ENCODE data around the gene OR2W3.

Gene OR2W3

GRCh38 chr1:247905910-247906503, 10.6 kb downstream of the OR2W3 start:
- no peak overlapping the region for H3K4me2 ChIP-seq

GRCh38 chr1:247906504-247907047, 11.2 kb downstream of the OR2W3 start:
- no peaks in the 10 kb centered on the region for H3K79me2 ChIP-seq (ENCODE audit: insufficient read depth, low read depth)
- no peak overlapping the region for H3K9ac ChIP-seq
- no peaks in the 10 kb centered on the region for H3K36me3 ChIP-seq (ENCODE audit: insufficient read depth)
- TF ChIP-seq CTCF (conservative IDR thresholded peaks at IDR 0.05; ENCODE audit: low read depth, low read length), result no peak
- H3K27me3 ChIP-seq (ENCODE audit: insufficient read depth, low read depth), result no peaks in the 10 kb centered on the region
- H3K27ac ChIP-seq, result no peak overlapping the region
- no peak overlapping the region for H3K4me3 ChIP-seq (IDR thresholded peaks at IDR 0.05; ENCODE audit: insufficient read depth, low read depth, low read length)
- H3K4me1 ChIP-seq (ENCODE audit: low read depth, poor library complexity, severe bottlenecking), result no peaks in the 10 kb centered on the region
- H2AFZ ChIP-seq (ENCODE audit: low read depth), result no peak overlapping the region
- H3K4me2 ChIP-seq, result no peak overlapping the region
- no peaks in the 10 kb centered on the region for H4K20me1 ChIP-seq (ENCODE audit: insufficient read depth)

More at GRCh38 chr1:247905910-247906503, 10.6 kb downstream of the OR2W3 start:
- Histone ChIP-seq H3K27me3 (ENCODE audit: insufficient read depth, low read depth) (no peaks in the 10 kb centered on the region), H3K36me3 (ENCODE audit: insufficient read depth) (no peaks in the 10 kb centered on the region), H3K9ac (no peak overlapping the region), H4K20me1 (ENCODE audit: insufficient read depth) (no peaks in the 10 kb centered on the region), H3K4me1 (ENCODE audit: low read depth, poor library complexity, severe bottlenecking) (no peaks in the 10 kb centered on the region), H3K79me2 (ENCODE audit: insufficient read depth, low read depth) (no peaks in the 10 kb centered on the region), H3K4me3 (IDR thresholded peaks at IDR 0.05; ENCODE audit: insufficient read depth, low read depth, low read length) (no peak overlapping the region), H3K27ac (no peak overlapping the region), H2AFZ (ENCODE audit: low read depth) (no peak overlapping the region)
- no peak for TF ChIP-seq CTCF (conservative IDR thresholded peaks at IDR 0.05; ENCODE audit: low read depth, low read length)

- no peak overlapping the region for H3K4me2 ChIP-seq
- no peak overlapping the region for H3K9ac ChIP-seq
- no peaks in the 10 kb centered on the region for H3K79me2 ChIP-seq (ENCODE audit: insufficient read depth, low read depth)
- H3K4me3 ChIP-seq (IDR thresholded peaks at IDR 0.05; ENCODE audit: insufficient read depth, low read depth, low read length), result no peak overlapping the region
- no peaks in the 10 kb centered on the region for H3K4me1 ChIP-seq (ENCODE audit: low read depth, poor library complexity, severe bottlenecking)
- H3K27me3 ChIP-seq (ENCODE audit: insufficient read depth, low read depth), result no peaks in the 10 kb centered on the region
- no peak overlapping the region for H2AFZ ChIP-seq (ENCODE audit: low read depth)
- H3K27ac ChIP-seq, result no peak overlapping the region
- no peaks in the 10 kb centered on the region for H3K36me3 ChIP-seq (ENCODE audit: insufficient read depth)
- H4K20me1 ChIP-seq (ENCODE audit: insufficient read depth), result no peaks in the 10 kb centered on the region
- TF ChIP-seq CTCF (conservative IDR thresholded peaks at IDR 0.05; ENCODE audit: low read depth, low read length), result no peak
Observed at GRCh38 chr1:247908766-247909165, 13.4 kb downstream of the OR2W3 start.

GRCh38 chr1:247913786-247914185, 18.4 kb downstream of the OR2W3 start:
- Histone ChIP-seq H3K79me2 (ENCODE audit: insufficient read depth, low read depth) (no peaks in the 10 kb centered on the region), H3K27me3 (ENCODE audit: insufficient read depth, low read depth) (no peaks in the 10 kb centered on the region), H3K36me3 (ENCODE audit: insufficient read depth) (no peaks in the 10 kb centered on the region), H2AFZ (ENCODE audit: low read depth) (no peak overlapping the region), H3K4me1 (ENCODE audit: low read depth, poor library complexity, severe bottlenecking) (no peaks in the 10 kb centered on the region), H4K20me1 (ENCODE audit: insufficient read depth) (no peaks in the 10 kb centered on the region), H3K4me2 (no peak overlapping the region), H3K27ac (no peak overlapping the region), H3K4me3 (IDR thresholded peaks at IDR 0.05; ENCODE audit: insufficient read depth, low read depth, low read length) (no peak overlapping the region), H3K9ac (no peak overlapping the region)
- TF ChIP-seq CTCF (conservative IDR thresholded peaks at IDR 0.05; ENCODE audit: low read depth, low read length), result no peak

Data from KMS-11 (cell line).